HEK293T (cell line): ENCODE results near the gene ARHGEF1.

Source experiments
- CTCF ChIA-PET: fragments of 350-600 bp; formaldehyde crosslinking; extraction: SDS; loops from one replicate; lab custom pipeline; 2021; ENCODE audit warnings: antibody characterized with exemption, inconsistent platforms; lab: Yijun Ruan, JAX
- POLR2A ChIA-PET: fragments of 350-600 bp; formaldehyde crosslinking; extraction: SDS; loops from one replicate; lab custom pipeline; 2020; ENCODE audit warnings: antibody characterized with exemption, inconsistent platforms; lab: Yijun Ruan, JAX
- DNase-seq: peaks from one replicate; pipeline ENCODE4 v3.0.0; 2012; ENCODE audit warnings: mixed read lengths; ENCODE audit errors: extremely low spot score
- ARNT ChIP-seq: fragments of 450-650 bp; IDR thresholded peaks from 2 replicates; pipeline ENCODE4 v1.6.1; 2017; ENCODE audit warnings: mild to moderate bottlenecking
- BHLHE40 ChIP-seq: fragments of 450-650 bp; IDR thresholded peaks from 2 replicates; pipeline ENCODE4 v1.6.1; 2016; ENCODE audit warnings: mild to moderate bottlenecking, moderate library complexity, borderline replicate concordance
- CTBP1 ChIP-seq: fragments of 450-650 bp; IDR thresholded peaks from 2 replicates; pipeline ENCODE4 v1.6.1; 2016; ENCODE audit warnings: borderline replicate concordance
- ELF4 ChIP-seq: fragments of 450-650 bp; IDR thresholded peaks from 2 replicates; pipeline ENCODE4 v1.6.1; 2017; ENCODE audit warnings: antibody characterized with exemption
- FOXA1 ChIP-seq: fragments of 450-650 bp; IDR thresholded peaks from 2 replicates; pipeline ENCODE4 v1.6.1; 2016; ENCODE audit warnings: mild to moderate bottlenecking
- FOXK2 ChIP-seq: fragments of 450-650 bp; IDR thresholded peaks from 2 replicates; pipeline ENCODE4 v1.6.1; 2016; ENCODE audit warnings: mild to moderate bottlenecking
- FOXM1 ChIP-seq: fragments of 450-650 bp; IDR thresholded peaks from 2 replicates; pipeline ENCODE4 v1.6.1; 2017; ENCODE audit warnings: mild to moderate bottlenecking, borderline replicate concordance
- HDGF ChIP-seq: fragments of 450-650 bp; IDR thresholded peaks from 2 replicates; pipeline ENCODE4 v1.6.1; 2017; ENCODE audit warnings: antibody characterized with exemption, borderline replicate concordance
- L3MBTL2 ChIP-seq: fragments of 450-650 bp; conservative IDR thresholded peaks from 2 replicates; pipeline ENCODE4 v1.6.1; 2016; ENCODE audit warnings: mild to moderate bottlenecking
- LEF1 ChIP-seq: fragments of 450-650 bp; IDR thresholded peaks from 2 replicates; pipeline ENCODE4 v1.6.1; 2017; ENCODE audit warnings: mild to moderate bottlenecking, borderline replicate concordance
- NFRKB ChIP-seq: fragments of 450-650 bp; IDR thresholded peaks from 2 replicates; pipeline ENCODE4 v1.6.1; 2016; ENCODE audit warnings: mild to moderate bottlenecking, moderate library complexity
- SP1 ChIP-seq: fragments of 450-650 bp; IDR thresholded peaks from 2 replicates; pipeline ENCODE4 v1.6.1; 2017
- SUZ12 ChIP-seq: fragments of 450-650 bp; IDR thresholded peaks from 2 replicates; pipeline ENCODE4 v1.6.1; 2016; ENCODE audit warnings: mild to moderate bottlenecking
- TARDBP ChIP-seq: fragments of 450-650 bp; IDR thresholded peaks from 2 replicates; pipeline ENCODE4 v1.6.1; 2016
- ZNF384 ChIP-seq: fragments of 450-650 bp; IDR thresholded peaks from 2 replicates; pipeline ENCODE4 v1.6.1; 2016
- TF ChIP-seq, protein P1 (sequence below): fragments of 450-650 bp; IDR thresholded peaks from 2 replicates; pipeline ENCODE4 v1.6.1; 2016

ARHGEF1 gene

DNA sequence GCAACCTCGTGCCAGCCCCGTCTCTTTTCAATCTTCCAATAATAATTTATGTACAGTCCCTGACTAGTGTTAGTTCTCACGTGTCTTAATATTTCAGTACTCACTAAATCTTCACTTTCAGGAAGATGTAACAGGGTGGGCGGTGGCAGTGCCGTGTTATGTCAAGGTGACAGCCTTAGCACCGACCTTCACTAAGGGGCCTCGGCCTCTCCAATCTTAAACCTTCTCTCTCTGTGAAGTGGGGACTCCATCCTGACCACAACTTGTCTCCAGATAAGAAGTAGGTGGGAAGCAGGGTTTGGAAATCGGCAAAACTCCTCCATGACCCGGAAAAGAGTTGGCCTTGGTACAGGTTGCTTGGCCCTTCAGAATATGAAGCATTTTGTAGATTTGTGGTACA lies 21.1 kb upstream of the ARHGEF1 start:
- DNase-seq = no peak
- POLR2A ChIA-PET = interaction anchor here (1.1 to 1.6 kb wide), 2 partner anchors 11 to 97 kb away, joined by 3 to 4 read pairs; partner anchors contain the start of gene RABAC1
- no peak for TF ChIP-seq ZNF384
- TF ChIP-seq, protein P1, sequence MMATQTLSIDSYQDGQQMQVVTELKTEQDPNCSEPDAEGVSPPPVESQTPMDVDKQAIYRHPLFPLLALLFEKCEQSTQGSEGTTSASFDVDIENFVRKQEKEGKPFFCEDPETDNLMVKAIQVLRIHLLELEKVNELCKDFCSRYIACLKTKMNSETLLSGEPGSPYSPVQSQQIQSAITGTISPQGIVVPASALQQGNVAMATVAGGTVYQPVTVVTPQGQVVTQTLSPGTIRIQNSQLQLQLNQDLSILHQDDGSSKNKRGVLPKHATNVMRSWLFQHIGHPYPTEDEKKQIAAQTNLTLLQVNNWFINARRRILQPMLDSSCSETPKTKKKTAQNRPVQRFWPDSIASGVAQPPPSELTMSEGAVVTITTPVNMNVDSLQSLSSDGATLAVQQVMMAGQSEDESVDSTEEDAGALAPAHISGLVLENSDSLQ = no peak
- no peak for TF ChIP-seq ARNT
- TF ChIP-seq FOXA1 = no peak
- no peak for TF ChIP-seq BHLHE40
- TF ChIP-seq SP1 = no peak
- no peak for TF ChIP-seq CTBP1
- no peak for TF ChIP-seq FOXM1
- TF ChIP-seq TARDBP = no peak
- TF ChIP-seq NFRKB = no peak
- no peak for TF ChIP-seq HDGF
- no peak for TF ChIP-seq SUZ12
- no peak for TF ChIP-seq LEF1
- no peak for TF ChIP-seq L3MBTL2
- CTCF ChIA-PET = no interaction called here

DNA sequence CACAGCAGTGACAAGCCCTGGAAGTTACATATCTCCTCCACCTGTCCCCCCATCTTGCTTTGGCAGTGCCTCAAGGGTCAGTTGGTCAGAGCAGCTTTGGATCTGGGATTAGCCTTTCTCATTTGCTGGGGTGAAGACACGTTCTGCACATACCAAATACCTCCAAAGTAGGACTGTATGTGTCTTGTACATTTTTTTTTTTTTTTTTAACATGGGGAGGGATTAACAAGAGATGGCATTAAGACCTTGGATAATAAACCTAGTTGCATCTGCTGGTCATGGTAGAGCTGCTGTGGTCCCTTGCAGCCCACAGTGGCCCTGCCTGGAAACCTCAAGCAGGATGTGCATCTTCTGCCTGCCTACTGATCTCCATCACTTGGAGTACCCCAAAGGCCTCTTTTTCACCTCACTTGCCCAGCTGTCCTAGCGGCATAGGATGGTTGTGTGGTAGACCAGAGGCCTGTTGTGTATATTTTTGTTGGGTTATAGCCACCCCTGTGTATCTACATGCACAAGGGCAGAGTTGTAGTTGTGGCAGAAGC lies 20.5 kb upstream of the ARHGEF1 start:
- ChIA-PET POLR2A (interaction anchor here (1.1 to 1.6 kb wide), 2 partner anchors 11 to 96 kb away, joined by 3 to 4 read pairs; partner anchors contain the start of gene RABAC1), CTCF (interaction anchor here (2.1 kb wide), 1 partner anchor 11 kb away, joined by 6 read pairs; no protein-coding TSS in a partner anchor)

DNA sequence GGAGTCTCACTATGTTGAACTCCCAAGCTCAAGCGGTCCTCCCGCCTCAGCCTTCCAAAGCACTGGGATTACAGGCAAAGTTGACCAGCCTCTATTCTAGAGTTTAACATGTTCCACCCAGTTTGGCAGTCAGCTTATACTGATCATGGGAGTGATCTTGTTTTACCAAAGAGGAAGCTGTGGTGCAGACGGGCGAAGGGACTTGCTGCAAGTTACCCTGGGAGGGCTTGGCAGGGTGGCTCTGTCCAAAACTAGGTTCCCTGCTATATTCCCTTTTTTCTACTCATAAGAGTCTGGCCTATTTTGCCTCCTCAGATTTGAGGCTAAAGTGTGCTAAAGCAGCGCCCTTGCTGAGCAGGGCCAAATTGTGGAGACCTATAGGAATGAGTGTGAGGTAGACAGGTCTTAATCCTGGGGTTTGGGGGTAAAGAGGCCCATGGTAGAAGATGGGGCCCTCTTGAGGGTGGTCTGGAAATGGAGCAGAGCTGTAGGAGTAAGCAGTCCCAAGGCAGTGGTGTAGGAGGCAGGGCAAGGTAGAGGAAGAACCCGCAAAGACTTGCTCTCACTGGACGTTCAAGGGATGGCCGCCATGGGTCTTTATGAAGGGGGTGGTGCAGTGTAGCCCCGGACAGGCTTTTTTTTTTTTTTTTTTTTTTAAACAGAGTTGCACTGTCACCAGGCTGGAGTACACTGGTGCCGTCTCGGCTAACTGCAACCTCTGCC lies 19.6 kb upstream of the ARHGEF1 start:
- ChIA-PET CTCF (interaction anchor here (2.1 kb wide), 1 partner anchor 10 kb away, joined by 6 read pairs; no protein-coding TSS in a partner anchor), POLR2A (interaction anchor here (1.1 to 1.6 kb wide), 2 partner anchors 10 to 95 kb away, joined by 3 to 4 read pairs; partner anchors contain the start of gene RABAC1)
- no peak for DNase-seq
- TF ChIP-seq FOXM1 (no peak), CTBP1 (no peak), LEF1 (no peak), ARNT (no peak), ELF4 (no peak), SUZ12 (no peak), FOXA1 (no peak), NFRKB (no peak), FOXK2 (no peak), L3MBTL2 (no peak), BHLHE40 (no peak), TARDBP (no peak), ZNF384 (no peak)
- TF ChIP-seq, protein P1 = no peak

More for the DNA sequence above, 20.5 kb upstream of the ARHGEF1 start:
- DNase-seq = no peak
- TF ChIP-seq CTBP1 (no peak), FOXK2 (no peak)

DNA sequence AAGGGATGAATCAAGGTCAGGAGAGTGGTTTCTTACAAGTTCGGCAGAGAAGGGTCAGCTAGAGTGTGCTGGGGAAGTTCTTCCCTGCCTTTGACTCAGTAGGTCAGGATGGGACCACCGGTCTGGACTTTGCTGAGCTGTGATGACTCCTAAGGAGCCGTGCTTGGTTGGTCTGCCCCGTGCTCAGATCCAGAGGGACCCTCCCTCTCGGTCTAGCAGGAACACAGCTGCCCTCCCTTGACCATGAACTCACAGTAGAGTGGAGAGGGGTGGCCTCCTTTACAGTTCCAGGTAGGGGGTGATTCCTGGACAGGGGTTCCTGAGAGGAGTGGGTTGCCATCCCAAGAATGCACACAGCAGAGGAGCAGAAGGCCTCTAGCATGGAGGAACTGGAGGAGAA lies 18.6 kb upstream of the ARHGEF1 start:
- TF ChIP-seq LEF1 (no peak), HDGF (no peak), FOXM1 (no peak), BHLHE40 (no peak), FOXA1 (no peak), NFRKB (no peak), FOXK2 (no peak), L3MBTL2 (no peak), SP1 (no peak), SUZ12 (no peak), ZNF384 (no peak), TARDBP (no peak), ARNT (no peak), CTBP1 (no peak), ELF4 (no peak)
- TF ChIP-seq, protein P1 = no peak
- no peak for DNase-seq
- CTCF ChIA-PET = interaction anchor here (2.1 kb wide), 1 partner anchor 9 kb away, joined by 6 read pairs; no protein-coding TSS in a partner anchor
- POLR2A ChIA-PET = interaction anchor here (1.0 kb wide), 1 partner anchor 20 kb away, joined by 3 read pairs; no protein-coding TSS in a partner anchor

DNA sequence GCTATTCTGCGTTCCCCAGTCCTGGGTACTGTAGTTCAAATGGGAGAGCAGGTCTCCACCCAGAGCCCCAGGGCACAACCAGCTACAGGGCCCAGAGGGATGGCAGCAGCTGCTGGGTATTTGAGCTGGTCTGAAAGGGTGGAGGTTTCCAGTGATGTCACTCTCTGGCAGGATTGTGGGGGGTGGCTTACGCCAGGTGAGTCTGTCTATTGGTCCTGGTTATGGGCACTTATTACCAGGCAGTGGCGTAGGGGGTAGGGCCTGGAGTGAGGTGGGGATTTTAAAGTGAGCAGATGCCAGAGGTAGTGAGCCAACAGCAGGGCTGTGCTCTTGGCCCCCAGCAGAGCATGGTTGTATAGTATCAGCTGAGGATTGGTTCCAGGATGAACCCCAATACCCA lies 16.7 kb upstream of the ARHGEF1 start:
- POLR2A ChIA-PET = no interaction called here
- CTCF ChIA-PET = no interaction called here
- DNase-seq = no peak
- TF ChIP-seq L3MBTL2 = no peak
- TF ChIP-seq SUZ12 = no peak
- TF ChIP-seq FOXM1 = no peak
- no peak for TF ChIP-seq TARDBP
- no peak for TF ChIP-seq CTBP1
- no peak for TF ChIP-seq LEF1
- no peak for TF ChIP-seq ARNT
- no peak for TF ChIP-seq SP1
- TF ChIP-seq, protein P1 = no peak
- TF ChIP-seq FOXA1 = no peak
- no peak for TF ChIP-seq HDGF
